Effector memory CD4-positive, alpha-beta T cell (primary cell): ENCODE data around the gene ABLIM2.

Source experiments
- DNase-seq, 3 donors: peaks; one replicate each; pipeline ENCODE4 v3.0.0-alpha.2; 2020
- H3K27ac ChIP-seq: 2 replicates; pipeline ENCODE4 v1.7.0; 2013; ENCODE audit warnings: mild to moderate bottlenecking, low read length, moderate library complexity; ENCODE audit not compliant: insufficient read depth, poor library complexity, severe bottlenecking
- H3K27me3 ChIP-seq: replicated peaks from 2 replicates; pipeline ENCODE4 v1.7.0; 2013; ENCODE audit warnings: mild to moderate bottlenecking, low read length; ENCODE audit not compliant: insufficient read depth, control insufficient read depth, poor library complexity, severe bottlenecking
- H3K36me3 ChIP-seq: 2 replicates; pipeline ENCODE4 v1.7.0; 2013; ENCODE audit warnings: mild to moderate bottlenecking, low read length, moderate library complexity; ENCODE audit not compliant: control insufficient read depth, insufficient read depth
- H3K4me1 ChIP-seq: 2 replicates; pipeline ENCODE4 v1.7.0; 2013; ENCODE audit warnings: low read length, mild to moderate bottlenecking; ENCODE audit not compliant: control insufficient read depth, insufficient read depth, poor library complexity, severe bottlenecking
- H3K4me3 ChIP-seq: 2 replicates; pipeline ENCODE4 v1.7.0; 2013; ENCODE audit warnings: low read length, low read depth, mild to moderate bottlenecking; ENCODE audit not compliant: insufficient read depth, poor library complexity, severe bottlenecking
- H3K9me3 ChIP-seq: 2 replicates; pipeline ENCODE4 v1.7.0; 2013; ENCODE audit warnings: mild to moderate bottlenecking, low read length, moderate library complexity; ENCODE audit not compliant: control insufficient read depth

Gene ABLIM2

DNA sequence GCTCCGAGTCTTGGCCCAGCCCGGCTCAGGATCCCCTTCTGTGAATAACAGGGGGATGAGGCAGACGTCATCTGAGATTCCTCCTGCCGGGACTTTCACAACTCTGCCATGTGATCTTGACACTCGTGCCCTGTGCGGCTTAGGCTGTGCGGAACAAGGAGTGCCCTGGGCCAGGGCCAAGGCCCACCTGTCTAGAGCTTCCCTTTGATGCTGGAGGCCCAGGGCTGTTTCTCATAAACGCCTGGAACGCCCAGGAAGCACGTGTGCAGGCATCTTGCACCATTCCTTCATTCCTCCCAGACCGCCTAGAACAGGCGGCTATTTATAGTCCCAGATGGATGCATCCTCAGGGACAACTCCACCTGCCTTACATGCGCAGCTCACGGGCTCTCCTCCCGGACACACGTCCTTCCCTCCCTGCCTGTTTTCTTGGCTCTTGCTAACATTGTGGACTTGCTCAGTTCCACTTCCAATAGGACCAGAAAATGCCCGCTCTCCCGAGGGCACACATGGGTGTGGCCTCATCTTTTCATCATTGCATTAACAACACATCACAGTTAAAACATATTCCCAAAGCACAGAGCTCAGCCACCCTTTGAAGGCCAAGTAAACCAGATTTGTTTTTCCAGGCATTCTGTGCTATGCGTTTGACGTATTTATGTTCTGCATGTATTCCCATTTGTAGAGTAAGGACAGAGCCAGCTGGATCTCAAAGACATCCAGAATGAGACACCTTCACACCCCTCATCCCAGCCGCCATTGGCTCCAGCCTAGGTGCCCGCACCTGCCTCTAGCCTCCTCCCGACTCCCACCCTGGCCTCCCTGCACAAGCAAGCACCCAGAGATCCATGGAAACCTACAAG, 57.2 kb downstream of the ABLIM2 start:
- no peaks in the 10 kb centered on the region for H3K27me3 ChIP-seq

DNA sequence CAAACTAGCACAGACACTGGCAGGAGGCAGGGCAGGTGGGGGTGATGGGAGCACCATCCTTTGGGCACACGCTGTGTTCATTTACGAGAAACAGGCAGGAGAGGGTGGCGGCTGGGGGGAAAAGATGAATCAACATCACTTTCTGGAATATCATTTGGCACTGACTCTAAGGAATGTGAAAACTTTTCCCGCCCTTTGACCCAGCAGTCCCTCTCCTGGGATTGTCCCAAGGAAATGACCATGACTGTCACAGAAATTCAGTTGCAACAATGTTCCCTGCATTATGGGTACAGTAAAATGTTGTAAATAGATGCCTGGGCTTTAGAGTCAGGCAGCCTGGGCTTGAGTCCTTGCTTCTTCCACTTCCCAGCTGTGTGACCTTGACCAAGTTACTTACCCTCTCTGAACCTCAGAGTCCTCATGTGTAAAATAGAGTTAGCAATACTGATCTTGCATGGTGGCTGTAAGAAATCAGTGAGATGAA, 58.6 kb downstream of the ABLIM2 start:
- Histone ChIP-seq H3K27ac (no peak overlapping the region), H3K36me3 (no peaks in the 10 kb centered on the region), H3K9me3 (no peaks in the 10 kb centered on the region), H3K27me3 (no peaks in the 10 kb centered on the region), H3K4me1 (no peaks in the 10 kb centered on the region), H3K4me3 (no peak overlapping the region)
- DNase-seq: no peak

More for the DNA sequence above, 57.2 kb downstream of the ABLIM2 start:
- no peaks in the 10 kb centered on the region for H3K36me3 ChIP-seq
- H3K4me1 ChIP-seq: no peaks in the 10 kb centered on the region
- H3K9me3 ChIP-seq: no peaks in the 10 kb centered on the region
- no peak overlapping the region for H3K4me3 ChIP-seq
- no peak overlapping the region for H3K27ac ChIP-seq
- no peak for DNase-seq

DNA sequence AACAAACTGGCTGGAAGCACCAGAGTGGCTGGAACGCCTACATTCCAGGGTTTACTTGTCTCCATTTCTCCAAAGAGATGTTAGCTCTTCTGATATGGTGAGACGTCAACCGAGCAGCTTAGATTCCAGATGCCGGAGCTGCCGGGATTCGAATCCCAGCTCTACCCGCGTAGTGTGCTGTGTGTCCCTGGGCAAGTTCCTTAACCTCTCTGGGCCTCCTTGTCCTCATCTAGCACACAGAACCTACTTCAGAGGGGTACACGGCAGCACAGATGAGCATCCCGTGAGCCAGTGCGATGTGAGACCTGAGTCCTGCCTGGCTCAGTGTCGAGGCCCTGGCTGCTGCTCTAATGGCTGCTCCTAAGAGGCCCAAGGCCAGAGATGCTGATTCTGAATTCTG, 60.1 kb downstream of the ABLIM2 start:
- Histone ChIP-seq H3K4me1 (no peaks in the 10 kb centered on the region), H3K36me3 (no peaks in the 10 kb centered on the region), H3K4me3 (no peak overlapping the region), H3K27ac (no peak overlapping the region), H3K27me3 (no peaks in the 10 kb centered on the region), H3K9me3 (peaks cover 4% of the 10 kb centered on the region)
- DNase-seq: no peak

DNA sequence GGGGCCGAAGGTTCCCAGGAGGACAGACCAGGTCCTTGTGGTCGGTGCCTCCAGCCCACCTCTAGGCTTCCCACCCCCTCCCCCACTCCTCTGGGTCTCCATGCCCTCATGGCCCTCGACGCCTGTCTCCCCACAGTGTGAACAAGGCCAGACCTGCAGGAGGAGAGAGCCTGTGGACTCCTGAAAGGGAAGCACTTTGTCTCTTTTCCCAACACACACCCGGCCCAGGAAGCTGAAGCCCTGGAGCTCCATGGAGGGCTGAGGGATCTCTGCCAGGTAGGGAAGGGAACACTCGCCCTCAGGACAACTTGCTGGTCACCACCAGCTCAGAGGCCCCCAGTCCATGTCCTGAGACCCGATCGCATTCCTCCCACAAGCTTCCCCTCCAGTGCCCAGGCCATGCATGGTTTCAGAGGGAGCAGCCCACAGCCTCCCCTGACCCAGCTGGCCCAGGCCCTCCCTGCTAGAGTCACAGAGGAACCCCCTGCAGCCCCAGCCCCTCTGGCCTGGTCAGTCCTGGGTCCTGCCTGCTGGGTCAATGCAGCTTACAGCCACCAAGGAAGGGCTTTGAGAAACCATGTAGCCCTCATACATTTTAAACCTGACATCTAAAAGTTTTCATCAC, 60.8 kb downstream of the ABLIM2 start:
- Histone ChIP-seq H3K4me3 (no peak overlapping the region), H3K4me1 (no peaks in the 10 kb centered on the region), H3K36me3 (no peaks in the 10 kb centered on the region), H3K27me3 (no peaks in the 10 kb centered on the region), H3K27ac (no peak overlapping the region), H3K9me3 (peaks cover 4% of the 10 kb centered on the region)
- DNase-seq: no peak

DNA sequence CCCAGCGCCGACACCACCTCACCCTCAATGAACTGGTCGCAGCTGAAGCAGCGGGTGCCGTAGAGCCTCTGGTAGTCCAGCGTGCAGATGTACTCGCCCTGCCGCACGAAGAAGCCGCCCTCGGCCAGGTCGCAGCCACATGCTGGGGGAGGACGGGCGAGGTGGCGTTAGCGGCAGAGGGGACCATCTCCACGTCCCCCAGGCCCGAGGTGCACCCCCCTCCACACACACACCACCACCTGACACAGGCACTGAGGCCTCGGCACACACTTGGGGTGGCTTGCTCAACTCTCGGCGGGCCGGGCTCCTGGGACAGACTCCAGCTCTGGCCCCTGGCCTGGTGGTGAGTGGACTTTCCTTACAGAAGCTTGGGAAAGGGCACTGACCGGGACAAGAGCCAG, 61.5 kb downstream of the ABLIM2 start:
- Histone ChIP-seq H3K36me3 (no peaks in the 10 kb centered on the region), H3K4me3 (no peak overlapping the region), H3K9me3 (peaks cover 4% of the 10 kb centered on the region), H3K4me1 (no peaks in the 10 kb centered on the region), H3K27ac (no peak overlapping the region), H3K27me3 (no peaks in the 10 kb centered on the region)
- no peak for DNase-seq

DNA sequence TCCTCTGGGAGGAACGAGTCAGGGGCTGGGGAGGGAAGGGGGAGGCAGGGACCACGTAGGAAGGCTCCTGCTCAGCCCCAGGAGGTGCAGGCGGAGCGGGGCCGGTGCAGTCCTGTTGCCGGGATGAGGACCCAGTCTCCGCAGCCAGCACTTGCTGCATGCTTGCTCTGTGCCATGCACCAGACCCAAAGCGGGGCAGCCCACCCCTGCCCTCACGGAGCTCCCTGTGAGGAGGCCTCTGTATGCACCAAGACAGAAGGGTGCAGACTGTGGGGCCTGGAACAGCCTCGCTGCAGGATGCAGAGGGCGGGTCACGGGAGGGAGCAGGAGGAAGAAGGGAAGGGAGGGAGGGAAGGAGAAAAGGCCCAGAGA, 61.9 kb downstream of the ABLIM2 start:
- Histone ChIP-seq H3K27me3 (no peaks in the 10 kb centered on the region), H3K4me3 (no peak overlapping the region), H3K4me1 (no peaks in the 10 kb centered on the region), H3K9me3 (peaks cover 4% of the 10 kb centered on the region), H3K27ac (no peak overlapping the region), H3K36me3 (no peaks in the 10 kb centered on the region)
- DNase-seq: no peak

DNA sequence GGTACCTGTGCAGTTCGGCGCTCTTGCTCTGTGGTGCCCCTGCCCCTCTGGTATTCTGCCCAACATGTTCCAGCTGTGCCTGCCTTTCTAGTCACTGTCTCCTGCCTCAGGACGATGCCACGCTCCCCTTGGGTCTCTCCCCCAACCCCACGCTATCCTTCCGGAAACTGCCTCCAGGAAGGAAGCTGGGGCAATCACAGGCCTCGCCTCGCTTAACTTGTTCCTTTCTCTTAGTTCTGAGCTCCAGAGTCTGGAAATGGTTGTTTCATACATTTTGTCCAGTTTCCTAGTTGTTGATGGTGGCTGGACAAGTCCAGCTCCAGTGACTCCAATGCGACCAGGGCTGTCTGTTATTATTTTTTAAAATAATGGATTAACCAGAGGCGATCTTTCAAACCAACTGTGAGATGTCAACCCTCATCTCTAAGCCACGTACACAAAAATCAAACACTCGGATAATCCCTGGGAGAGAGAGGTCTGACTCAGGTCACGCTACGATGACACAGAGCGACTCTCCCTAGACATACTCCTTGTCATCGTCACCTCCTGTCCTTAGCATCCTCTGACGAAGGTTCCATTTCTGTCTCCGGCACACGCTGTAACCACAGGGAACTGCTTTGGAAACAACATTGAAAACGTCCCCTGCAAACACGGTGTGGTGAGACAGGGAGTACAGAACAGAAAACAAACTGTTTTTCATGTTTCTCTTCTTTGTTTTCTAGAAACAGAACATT, 62.5 kb downstream of the ABLIM2 start:
- no peaks in the 10 kb centered on the region for H3K4me1 ChIP-seq
- H3K27me3 ChIP-seq: no peaks in the 10 kb centered on the region
- H3K9me3 ChIP-seq: peaks cover 4% of the 10 kb centered on the region
- no peak for DNase-seq
- H3K36me3 ChIP-seq: no peaks in the 10 kb centered on the region
- no peak overlapping the region for H3K27ac ChIP-seq
- H3K4me3 ChIP-seq: no peak overlapping the region

DNA sequence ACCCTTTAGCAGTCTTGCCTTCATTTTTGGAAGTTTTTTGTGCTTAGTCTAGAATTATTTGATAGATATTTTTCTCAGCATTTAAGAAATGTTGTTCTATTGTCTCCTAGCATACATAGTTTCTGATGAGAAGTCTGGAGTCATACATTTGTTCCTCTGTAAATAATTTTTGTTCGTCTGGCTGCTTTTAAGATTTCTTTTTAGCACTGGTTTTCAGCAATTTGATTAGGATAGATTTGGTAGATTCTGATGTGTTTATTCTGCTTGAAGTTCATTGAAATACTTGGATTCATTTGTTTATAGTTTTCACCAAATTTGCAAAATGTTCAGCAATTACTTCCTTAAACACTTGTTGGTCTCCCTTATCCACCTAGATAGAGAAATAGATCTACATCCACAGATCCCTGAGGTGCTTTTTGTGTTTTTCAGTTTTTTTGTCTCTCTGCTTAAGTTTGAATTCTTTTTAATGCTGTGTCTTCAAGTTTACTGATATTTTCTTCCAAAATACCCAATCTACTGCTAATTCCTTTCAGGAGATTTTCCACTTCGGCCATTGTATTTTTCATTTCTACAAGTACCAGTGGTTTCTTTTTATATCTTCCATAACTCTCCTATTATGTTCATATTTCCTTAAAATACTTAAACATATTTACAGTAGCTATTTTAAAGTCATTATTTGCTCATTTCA, 64.9 kb downstream of the ABLIM2 start:
- Histone ChIP-seq H3K4me3 (no peak overlapping the region), H3K27me3 (no peaks in the 10 kb centered on the region), H3K27ac (no peak overlapping the region), H3K9me3 (peaks cover 4% of the 10 kb centered on the region), H3K4me1 (no peaks in the 10 kb centered on the region), H3K36me3 (no peaks in the 10 kb centered on the region)
- DNase-seq: no peak

DNA sequence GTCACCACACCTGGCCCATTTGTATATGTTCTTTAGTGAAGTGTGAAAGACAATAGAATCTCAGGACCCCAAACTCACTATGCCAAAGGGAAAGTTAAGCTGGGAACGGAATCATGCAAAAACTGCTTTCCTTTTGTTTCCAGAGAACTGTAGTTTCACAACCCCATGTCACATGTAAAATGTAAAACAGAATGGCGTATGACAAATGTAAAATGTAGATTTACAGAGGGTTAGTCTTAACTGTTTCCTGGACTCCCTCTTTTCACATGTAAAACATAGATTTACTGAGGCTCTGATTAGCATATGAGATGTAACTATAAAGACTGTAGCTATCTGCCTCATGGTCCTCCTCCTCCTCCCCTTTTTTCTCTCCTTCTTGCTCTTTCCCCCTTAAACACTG, 66.3 kb downstream of the ABLIM2 start:
- no peak overlapping the region for H3K27ac ChIP-seq
- H3K27me3 ChIP-seq: no peaks in the 10 kb centered on the region
- H3K4me3 ChIP-seq: no peak overlapping the region
- no peaks in the 10 kb centered on the region for H3K36me3 ChIP-seq
- peaks cover 4% of the 10 kb centered on the region for H3K9me3 ChIP-seq
- no peaks in the 10 kb centered on the region for H3K4me1 ChIP-seq
- no peak for DNase-seq
